Measurements from ENCODE around the gene GDPD5.
A peak's percentile ranks its signal among the peaks of the same experiment; 100 is the strongest.

GDPD5 gene

DNA sequence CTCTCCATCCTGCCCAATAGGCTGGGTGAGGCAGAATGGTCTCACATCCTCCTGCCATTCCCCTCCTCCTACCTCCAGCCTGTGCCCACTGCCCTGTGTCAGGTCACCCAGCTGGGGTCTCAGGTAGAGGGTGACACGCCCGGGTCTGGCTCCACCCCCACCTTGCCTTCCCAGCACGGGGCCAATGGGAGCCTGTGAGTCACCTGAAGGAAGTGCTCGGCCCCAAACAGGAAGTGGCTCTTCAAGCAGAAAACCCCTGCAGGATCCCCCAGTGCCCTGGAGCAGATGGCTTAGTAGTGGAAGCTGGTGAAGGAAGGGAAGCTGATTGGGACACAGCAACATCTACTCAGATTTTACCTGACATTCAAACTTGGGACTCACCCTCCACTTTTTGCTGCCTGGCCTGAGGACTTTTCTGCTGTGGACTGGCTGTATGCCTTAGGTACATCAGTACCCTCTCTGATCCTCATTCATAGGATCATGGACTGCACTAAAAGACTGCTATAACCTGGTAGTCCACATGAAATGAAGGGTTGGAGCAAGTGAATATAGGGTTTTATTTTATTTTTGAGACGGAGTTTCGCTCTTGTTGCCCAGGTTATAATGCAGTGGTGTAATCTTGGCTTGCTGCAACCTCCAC is 33.4 kb downstream of the GDPD5 start:
- no peak for ATAC-seq
- TF ChIP-seq OSR1 (CRISPR knock-in tag; IDR thresholded peaks at IDR 0.05) (no peak), BACH2 (CRISPR knock-in tag; IDR thresholded peaks at IDR 0.05; ENCODE audit: borderline replicate concordance) (no peak), ZNF565 (CRISPR knock-in tag; conservative IDR thresholded peaks at IDR 0.05; ENCODE audit: low read depth) (no peak), TOX (CRISPR knock-in tag; IDR thresholded peaks at IDR 0.05; ENCODE audit: borderline replicate concordance) (no peak), ZNF8 (CRISPR knock-in tag; IDR thresholded peaks at IDR 0.05) (no peak), GLIS3 (CRISPR knock-in tag; IDR thresholded peaks at IDR 0.05) (no peak)
- TF ChIP-seq, protein P1, sequence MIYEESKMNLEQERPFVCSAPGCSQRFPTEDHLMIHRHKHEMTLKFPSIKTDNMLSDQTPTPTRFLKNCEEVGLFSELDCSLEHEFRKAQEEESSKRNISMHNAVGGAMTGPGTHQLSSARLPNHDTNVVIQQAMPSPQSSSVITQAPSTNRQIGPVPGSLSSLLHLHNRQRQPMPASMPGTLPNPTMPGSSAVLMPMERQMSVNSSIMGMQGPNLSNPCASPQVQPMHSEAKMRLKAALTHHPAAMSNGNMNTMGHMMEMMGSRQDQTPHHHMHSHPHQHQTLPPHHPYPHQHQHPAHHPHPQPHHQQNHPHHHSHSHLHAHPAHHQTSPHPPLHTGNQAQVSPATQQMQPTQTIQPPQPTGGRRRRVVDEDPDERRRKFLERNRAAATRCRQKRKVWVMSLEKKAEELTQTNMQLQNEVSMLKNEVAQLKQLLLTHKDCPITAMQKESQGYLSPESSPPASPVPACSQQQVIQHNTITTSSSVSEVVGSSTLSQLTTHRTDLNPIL (CRISPR knock-in tag; IDR thresholded peaks at IDR 0.05; ENCODE audit: low read depth) = no peak

DNA sequence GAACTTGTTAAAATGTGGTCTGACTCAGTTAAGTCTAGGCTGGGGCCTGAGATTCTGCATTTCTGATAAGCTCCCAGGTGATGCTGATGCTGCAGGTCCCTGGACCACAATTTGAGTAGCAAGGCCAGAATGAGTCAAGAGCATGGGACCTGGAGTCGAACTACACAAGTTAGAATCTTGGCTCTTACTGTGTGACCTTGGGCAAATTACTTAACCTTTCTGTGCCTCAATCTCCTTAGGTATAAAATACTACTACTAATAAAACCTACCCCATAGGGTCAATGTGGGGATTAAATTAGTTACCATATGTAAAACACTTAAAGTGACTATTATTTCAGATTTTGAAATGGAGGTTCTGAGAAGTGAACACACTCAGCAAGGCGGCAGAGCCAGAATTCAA is 34.3 kb downstream of the GDPD5 start:
- TF ChIP-seq, protein P1 (CRISPR knock-in tag; IDR thresholded peaks at IDR 0.05; ENCODE audit: low read depth) = no peak
- TF ChIP-seq OSR1 (CRISPR knock-in tag; IDR thresholded peaks at IDR 0.05) (no peak), ZFP3 (CRISPR knock-in tag; IDR thresholded peaks at IDR 0.05) (no peak), PPARA (CRISPR knock-in tag; IDR thresholded peaks at IDR 0.05; ENCODE audit: borderline replicate concordance) (no peak), GLIS3 (CRISPR knock-in tag; IDR thresholded peaks at IDR 0.05) (no peak), CSDC2 (CRISPR knock-in tag; IDR thresholded peaks at IDR 0.05) (no peak), ZFP30 (CRISPR knock-in tag; IDR thresholded peaks at IDR 0.05) (no peak), ZNF70 (CRISPR knock-in tag; IDR thresholded peaks at IDR 0.05) (no peak), TOX (CRISPR knock-in tag; IDR thresholded peaks at IDR 0.05; ENCODE audit: borderline replicate concordance) (no peak), ESRRG (CRISPR knock-in tag; IDR thresholded peaks at IDR 0.05) (no peak), BACH2 (CRISPR knock-in tag; IDR thresholded peaks at IDR 0.05; ENCODE audit: borderline replicate concordance) (no peak), SNAI2 (CRISPR knock-in tag; IDR thresholded peaks at IDR 0.05) (no peak)
- TF ChIP-seq, protein P2, sequence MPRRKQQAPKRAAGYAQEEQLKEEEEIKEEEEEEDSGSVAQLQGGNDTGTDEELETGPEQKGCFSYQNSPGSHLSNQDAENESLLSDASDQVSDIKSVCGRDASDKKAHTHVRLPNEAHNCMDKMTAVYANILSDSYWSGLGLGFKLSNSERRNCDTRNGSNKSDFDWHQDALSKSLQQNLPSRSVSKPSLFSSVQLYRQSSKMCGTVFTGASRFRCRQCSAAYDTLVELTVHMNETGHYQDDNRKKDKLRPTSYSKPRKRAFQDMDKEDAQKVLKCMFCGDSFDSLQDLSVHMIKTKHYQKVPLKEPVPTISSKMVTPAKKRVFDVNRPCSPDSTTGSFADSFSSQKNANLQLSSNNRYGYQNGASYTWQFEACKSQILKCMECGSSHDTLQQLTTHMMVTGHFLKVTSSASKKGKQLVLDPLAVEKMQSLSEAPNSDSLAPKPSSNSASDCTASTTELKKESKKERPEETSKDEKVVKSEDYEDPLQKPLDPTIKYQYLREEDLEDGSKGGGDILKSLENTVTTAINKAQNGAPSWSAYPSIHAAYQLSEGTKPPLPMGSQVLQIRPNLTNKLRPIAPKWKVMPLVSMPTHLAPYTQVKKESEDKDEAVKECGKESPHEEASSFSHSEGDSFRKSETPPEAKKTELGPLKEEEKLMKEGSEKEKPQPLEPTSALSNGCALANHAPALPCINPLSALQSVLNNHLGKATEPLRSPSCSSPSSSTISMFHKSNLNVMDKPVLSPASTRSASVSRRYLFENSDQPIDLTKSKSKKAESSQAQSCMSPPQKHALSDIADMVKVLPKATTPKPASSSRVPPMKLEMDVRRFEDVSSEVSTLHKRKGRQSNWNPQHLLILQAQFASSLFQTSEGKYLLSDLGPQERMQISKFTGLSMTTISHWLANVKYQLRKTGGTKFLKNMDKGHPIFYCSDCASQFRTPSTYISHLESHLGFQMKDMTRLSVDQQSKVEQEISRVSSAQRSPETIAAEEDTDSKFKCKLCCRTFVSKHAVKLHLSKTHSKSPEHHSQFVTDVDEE (CRISPR knock-in tag; IDR thresholded peaks at IDR 0.05) = no peak
- TF ChIP-seq, protein P3, sequence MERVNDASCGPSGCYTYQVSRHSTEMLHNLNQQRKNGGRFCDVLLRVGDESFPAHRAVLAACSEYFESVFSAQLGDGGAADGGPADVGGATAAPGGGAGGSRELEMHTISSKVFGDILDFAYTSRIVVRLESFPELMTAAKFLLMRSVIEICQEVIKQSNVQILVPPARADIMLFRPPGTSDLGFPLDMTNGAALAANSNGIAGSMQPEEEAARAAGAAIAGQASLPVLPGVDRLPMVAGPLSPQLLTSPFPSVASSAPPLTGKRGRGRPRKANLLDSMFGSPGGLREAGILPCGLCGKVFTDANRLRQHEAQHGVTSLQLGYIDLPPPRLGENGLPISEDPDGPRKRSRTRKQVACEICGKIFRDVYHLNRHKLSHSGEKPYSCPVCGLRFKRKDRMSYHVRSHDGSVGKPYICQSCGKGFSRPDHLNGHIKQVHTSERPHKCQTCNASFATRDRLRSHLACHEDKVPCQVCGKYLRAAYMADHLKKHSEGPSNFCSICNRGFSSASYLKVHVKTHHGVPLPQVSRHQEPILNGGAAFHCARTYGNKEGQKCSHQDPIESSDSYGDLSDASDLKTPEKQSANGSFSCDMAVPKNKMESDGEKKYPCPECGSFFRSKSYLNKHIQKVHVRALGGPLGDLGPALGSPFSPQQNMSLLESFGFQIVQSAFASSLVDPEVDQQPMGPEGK (CRISPR knock-in tag; IDR thresholded peaks at IDR 0.05; ENCODE audit: borderline replicate concordance) = no peak
- TF ChIP-seq, protein P4, sequence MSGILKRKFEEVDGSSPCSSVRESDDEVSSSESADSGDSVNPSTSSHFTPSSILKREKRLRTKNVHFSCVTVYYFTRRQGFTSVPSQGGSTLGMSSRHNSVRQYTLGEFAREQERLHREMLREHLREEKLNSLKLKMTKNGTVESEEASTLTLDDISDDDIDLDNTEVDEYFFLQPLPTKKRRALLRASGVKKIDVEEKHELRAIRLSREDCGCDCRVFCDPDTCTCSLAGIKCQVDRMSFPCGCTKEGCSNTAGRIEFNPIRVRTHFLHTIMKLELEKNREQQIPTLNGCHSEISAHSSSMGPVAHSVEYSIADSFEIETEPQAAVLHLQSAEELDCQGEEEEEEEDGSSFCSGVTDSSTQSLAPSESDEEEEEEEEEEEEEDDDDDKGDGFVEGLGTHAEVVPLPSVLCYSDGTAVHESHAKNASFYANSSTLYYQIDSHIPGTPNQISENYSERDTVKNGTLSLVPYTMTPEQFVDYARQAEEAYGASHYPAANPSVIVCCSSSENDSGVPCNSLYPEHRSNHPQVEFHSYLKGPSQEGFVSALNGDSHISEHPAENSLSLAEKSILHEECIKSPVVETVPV (CRISPR knock-in tag; IDR thresholded peaks at IDR 0.05) = no peak
- ATAC-seq = no peak

DNA sequence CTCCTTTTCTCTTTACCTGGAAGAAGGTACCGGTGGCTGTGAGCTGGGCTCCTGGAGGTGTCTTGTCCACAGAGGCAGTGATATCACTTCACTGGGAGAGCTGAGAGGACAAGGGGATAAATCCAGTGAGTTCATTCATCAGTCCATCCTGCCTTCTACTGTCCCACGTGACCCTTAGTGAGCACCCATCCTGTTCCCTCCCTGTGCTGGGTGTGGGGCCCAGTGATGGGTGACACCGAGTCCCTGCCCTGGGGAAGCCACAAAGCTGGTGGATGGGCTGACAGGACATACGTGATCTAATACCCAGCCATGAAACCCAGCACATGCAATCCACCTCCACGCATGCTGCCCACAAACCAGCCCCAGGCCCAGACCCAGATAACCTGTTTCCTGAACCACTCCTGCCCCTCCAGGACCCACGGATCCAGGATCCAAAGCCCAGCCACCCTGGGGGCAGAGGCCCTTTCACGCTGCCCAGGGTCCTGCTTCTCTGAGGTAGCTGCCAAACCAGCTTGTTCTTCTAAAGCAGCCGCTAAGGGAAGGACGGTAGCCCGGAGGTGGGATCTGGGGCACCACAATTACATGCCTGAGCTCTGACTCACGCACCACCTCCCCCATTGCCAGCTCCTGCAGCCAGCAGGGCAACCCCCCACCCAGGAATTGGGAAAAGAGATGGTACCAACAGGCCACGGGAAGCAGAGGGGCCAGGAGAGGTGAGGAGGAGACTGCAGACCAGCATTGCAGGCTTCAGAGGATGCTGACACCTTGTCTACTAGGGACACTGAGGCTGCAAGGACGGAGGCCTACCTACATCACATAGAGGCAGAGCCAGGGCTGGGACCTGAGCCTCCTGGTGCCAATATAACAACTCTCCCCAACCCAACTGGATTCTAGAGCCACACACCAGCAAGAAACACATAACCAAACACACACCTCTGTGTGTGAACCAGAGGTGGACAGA is 35.2 kb downstream of the GDPD5 start:
- TF ChIP-seq, protein P3 (CRISPR knock-in tag; IDR thresholded peaks at IDR 0.05; ENCODE audit: borderline replicate concordance) = no peak
- TF ChIP-seq CSDC2 (CRISPR knock-in tag; IDR thresholded peaks at IDR 0.05) (no peak), ZC3H10 (CRISPR knock-in tag; IDR thresholded peaks at IDR 0.05) (no peak), ZNF70 (CRISPR knock-in tag; IDR thresholded peaks at IDR 0.05) (no peak)
- TF ChIP-seq, protein P2 (CRISPR knock-in tag; IDR thresholded peaks at IDR 0.05) = no peak
- TF ChIP-seq, protein P1 (CRISPR knock-in tag; IDR thresholded peaks at IDR 0.05; ENCODE audit: low read depth) = no peak

More for the DNA sequence above, 35.2 kb downstream of the GDPD5 start:
- peak; percentile 77 for ATAC-seq
